Medulla oblongata (tissue), 1 donor: ENCODE measurements around the gene LBHD2.

Source experiments
- DNase-seq: peaks from one replicate; pipeline ENCODE4 v3.0.0-alpha.2; 2015; ENCODE audit errors: extremely low spot score

LBHD2 gene

DNA sequence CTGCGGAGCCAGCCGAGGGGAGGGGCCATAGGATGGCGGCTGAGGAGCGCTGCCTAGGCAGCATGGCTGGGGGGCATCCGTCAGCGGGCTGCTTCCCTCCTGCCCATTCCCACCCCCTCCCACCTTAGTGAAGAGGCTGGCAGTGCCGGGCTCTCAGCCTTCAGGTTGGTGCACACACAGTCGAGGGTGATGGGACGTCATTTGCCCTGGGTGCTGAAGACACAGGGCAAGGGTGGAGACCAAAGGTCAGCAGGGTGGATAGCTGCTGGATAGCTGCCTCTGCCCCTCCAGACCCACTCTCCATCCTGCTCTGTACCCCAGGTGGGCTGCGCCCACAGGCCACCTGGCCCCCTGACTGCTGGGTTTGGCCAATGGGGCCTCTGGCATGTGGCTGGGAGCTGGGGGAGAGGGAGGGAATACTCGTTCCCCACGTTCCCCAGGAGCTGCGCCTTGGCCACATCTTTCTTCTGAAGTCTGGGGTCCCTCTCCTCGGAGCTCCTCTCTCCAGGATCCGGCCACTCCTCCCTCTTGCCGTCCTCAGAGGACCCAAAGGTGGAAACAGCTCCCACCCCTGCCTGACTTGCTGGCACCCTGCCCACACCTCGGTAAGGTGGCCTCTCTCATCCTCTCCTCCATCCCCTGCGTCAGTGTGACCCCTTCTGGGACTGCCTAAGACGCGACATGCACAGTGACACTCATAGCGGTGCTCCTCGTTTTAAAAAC, 15.5 kb upstream of the LBHD2 start:
- no peak for DNase-seq

DNA sequence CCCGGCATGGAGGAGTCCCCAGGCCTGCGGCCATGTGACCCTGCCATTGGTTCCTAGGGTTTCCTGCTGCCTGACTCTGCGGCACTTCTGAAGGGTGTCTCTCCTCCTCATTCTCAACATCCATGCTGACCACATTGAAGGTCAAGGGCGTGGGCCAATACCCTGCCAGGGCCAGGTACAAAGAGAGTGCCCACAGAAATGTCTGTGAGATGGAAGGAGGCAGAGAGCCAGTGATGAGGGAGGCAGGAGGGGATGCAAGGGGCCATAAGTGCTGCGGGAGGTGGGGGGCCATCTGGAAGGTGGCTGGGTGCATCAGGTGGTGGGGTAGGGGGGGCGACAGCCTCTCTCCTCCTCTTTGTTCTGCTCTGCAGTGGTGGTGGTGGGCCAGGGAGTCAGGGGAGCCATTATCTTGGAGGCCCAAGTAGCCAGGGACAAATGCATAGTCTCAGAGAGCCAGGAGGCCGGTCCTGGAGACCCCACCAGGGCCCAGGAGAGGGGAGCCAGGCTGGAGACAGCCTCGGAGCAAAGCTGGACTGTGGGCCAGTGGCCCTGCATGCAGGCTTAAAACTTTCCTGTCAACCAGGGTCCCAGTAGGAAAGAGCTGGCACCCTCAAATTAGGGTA, 13.6 kb upstream of the LBHD2 start:
- no peak for DNase-seq

DNA sequence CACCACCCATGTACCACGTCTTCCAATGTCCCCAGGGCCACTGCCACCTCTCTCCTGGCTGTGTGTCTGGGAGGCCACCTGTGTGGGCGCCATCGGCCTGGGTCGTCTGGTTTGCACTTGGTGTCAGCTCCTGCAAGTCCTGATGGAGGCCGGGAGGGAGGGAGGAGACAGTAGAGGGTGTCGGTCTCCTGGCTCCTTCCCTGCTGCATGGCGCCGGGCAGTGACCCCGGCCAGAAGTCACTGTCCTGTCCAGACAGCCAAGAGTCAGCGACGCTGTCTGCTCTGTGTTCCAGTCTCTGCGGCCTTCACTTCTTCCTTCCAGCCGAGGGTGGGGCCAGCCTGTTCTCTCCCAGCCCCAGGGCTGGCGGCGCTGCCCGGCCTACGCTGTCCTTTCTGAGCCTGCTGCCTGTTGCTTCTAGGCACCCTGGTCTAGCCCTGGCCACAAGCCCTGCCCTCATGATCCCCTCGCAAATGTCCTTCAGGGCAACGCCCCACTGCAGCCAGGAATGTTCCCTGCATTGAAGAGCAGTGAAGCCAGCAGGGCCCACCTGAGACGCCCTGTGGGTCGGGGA, 13.0 kb upstream of the LBHD2 start:
- DNase-seq, result no peak

DNA sequence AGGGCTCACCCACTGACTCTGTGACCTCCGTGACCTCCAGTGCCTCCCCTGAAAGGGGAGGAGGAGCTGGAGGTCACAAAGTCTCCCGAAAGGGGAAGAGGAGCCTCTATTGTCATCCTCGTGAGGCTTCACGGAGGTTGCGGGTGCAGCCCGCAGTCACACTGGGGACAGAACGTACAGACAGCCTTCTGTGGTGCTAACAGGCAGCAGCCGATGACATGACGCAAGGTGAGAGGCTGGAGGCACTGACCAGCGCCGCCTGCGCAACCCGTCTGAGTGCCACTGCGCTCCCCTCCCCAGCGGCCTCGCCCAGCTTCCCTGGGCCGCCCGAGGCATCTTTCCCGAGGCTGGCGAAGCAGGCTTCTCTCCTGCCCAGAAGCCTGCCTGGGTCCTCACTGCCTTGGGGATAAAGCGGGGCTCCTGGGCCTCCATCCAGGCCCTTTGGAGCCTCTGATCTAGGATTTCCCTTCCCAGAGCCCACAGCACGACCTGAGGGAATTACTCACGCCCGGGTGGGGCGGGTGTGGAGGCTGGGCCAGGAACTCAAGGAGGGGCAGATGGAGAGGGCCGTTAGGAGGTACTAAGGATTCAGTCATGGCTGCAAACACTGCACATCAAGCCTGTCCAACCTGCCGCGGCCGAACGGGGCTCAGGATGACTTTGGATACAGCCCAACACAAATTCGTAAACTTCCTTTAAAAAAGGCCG, 12.3 kb upstream of the LBHD2 start:
- DNase-seq, result no peak

DNA sequence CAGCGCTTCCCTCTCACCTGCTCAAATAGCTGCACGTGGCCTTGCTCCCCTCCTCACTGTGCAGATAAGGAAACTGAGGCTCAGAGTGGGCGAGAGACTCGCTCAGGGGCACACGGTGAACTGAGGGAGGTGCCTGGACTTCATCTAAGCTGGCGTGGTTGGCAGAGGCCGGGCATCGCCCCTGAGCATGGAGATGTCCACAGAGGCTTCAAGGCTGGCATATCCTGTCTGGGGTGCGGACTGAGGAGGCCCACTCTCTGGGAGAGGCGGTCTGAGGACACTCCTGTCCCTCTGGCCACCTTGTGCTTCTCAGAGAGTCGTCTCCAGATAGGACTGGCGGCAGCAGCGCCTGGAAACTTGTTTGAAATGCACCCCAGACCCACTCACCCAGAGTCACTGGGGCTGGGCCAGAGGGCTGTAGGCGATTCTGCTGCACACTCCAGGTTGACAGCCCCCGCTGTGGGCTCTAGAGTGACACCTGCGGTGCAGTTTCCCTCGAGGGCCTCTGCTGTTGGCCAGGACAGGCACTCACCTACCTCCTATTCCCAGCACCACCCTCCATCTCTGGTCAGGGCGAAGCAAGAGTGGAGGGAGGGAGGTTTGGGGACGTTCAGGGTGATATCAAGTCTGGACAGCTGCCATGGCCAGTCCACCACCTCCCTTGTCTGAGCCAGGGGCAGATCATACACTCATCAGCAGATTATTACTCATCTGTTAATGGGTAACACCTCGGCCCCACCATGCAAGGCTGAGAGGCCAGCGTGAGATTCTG, 11.2 kb upstream of the LBHD2 start:
- no peak for DNase-seq

DNA sequence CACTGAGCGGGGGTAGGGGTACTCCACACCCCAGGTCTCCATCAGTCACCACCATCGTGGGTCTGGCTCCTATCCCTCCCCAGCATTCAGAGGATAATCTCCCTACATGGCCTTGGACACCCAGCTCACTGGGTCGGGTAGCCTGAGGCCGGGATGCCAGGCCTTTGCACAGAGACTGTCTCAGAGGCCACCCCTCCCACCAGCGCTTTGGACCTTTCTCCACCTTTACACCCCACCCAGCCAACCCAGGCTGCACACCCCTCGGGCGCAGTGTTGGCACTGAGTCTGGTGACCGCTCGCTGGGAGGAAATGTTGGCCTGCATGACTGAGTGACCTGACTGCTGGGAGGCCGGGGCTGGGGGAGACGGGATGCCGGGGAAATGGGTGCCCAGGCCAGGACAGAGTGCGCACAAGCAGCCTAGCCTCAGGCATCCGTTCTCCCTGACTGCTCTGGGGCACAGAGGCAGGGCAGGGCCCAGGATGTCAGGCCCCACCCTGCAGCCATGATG, 10.6 kb upstream of the LBHD2 start:
- no peak for DNase-seq

DNA sequence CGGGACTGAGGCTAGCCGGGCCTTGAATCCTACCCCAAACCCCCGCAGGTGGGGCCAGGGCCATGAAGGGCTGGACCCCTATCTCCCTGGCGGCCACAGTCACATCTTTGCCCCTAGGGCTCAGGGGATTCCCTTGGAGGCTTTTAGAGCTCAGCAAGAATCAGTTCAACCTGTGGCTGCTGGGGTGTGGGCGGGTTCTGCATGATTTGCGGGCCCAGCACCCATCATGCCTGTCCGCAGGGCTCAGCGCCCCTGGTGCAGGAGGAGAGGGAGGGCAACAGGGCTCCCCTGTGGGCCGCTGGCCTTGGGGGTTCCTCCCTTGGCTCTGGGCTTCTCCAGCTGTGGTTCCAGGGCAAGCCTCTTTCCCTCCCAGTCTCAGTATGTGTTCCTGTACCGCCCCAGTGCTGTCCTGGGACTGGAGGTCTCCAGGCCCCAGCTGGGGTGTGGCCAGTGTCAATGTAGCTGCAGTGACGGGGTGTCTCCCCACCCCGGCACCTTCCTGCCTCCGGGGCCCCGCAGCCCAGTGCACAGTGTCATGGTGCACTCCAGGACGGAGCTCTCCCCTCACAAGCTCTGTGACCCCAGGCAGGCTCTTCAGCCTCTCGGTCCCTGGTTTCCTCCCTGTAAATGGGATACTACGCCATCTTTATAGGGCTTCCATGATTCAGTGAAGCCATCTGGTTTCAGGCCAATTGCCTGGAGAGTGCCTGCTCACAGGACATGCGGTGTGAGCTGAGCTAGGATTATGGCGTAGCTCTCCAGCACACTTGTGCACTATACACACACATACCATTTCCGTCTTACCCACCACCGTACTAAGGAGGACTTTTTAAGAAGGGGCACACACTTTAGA, 9.9 kb upstream of the LBHD2 start:
- no peak for DNase-seq

DNA sequence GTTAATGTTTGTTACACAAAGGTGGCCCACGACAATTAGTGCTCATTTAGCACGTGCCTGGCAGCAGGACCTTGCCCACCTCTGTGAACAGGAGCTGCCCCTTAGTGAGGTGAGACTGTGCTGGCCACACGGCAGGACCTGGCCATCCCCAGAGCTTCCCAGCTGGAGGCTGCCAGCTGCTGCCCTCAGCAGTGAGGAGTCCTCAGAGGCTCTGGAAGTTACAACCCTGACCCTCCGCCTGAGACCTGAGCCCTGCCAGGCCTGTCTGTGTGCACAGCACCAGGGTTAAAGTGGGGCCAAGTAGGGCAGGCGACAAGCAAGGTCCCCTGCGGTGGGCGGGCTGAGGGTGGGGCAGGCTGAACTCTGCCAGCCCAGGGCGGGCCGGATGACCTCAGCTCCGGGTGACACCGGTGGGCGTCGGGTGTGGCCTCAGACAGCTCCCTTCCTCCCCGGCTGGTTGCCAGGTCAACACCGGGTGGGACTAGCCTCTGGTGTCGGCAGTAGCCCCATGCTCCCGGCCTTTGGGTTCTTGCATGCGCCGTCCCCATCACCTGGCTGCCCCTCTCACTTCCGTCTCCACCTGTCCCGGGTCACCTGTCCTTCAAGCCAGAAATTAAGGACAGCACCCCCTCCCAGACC, 9.2 kb upstream of the LBHD2 start:
- no peak for DNase-seq

DNA sequence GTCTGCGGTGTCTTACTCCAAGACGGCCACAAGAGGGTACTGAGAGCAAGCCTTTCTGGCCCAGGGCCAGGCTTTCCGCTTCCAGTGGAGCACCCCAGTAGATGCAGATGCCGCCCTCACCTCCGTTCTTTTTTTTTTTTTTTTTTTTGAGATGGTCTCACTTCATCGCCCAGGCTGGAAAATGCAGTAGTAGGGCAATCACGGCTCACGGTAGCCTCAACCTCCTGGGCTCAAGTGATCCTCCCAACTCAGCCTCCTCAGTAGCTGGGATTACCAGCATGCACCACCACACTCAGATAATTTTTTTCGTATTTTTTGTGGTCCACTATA, 5.6 kb upstream of the LBHD2 start:
- DNase-seq, result peak; percentile 88

DNA sequence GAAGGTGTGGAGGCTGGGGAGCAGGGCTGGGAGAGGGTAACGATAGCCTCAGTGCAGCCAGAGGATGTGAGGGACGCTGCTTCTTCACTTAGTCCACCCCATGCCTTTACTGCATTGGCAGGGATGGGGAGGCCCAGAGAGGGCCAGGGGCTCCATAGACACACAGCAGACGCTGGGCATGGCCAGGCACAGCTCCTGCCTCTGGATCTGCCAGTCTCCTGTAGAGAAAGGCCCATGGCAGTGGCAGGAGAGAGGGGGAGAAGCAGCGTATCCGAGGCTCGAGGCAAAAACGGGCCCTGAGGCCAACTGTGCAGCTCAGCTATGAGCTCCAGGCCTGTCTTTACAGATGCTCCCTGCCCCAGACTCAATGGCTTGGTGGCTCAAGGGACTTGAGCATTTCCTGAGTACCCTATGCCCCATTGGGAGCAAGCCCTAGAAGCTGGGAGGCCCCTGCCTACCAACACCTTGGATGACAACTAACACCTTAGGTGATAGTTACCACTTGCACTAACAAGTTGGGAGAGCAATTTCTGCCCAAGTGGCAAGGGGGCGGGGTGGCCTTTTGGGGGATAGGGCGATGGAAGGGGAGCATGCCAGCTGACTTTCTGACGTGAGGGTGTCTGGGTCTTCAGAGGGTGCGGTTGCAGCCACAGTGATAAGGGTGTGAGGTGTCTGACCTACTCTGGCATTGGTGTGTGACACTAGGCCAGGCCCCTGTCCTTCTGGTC, 5.0 kb upstream of the LBHD2 start:
- DNase-seq, result no peak

DNA sequence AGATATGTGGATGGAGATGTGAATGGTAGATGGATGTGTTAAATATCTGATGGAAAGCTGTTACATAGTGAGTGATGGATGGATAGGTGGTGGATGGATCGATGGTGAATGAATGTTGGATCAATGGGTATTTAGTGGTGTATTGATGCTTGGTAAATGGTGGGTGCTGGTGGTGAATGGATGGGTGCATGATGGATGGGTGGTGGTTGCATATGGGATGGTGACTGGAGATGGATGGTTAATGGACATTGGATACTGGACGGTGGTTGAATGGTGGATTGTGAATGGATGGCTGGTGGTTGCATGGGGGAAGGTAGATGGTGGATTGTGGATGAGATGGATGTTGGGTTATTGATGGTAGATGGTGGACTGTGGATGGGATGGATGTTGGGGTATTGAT, 2.1 kb upstream of the LBHD2 start:
- no peak for DNase-seq

DNA sequence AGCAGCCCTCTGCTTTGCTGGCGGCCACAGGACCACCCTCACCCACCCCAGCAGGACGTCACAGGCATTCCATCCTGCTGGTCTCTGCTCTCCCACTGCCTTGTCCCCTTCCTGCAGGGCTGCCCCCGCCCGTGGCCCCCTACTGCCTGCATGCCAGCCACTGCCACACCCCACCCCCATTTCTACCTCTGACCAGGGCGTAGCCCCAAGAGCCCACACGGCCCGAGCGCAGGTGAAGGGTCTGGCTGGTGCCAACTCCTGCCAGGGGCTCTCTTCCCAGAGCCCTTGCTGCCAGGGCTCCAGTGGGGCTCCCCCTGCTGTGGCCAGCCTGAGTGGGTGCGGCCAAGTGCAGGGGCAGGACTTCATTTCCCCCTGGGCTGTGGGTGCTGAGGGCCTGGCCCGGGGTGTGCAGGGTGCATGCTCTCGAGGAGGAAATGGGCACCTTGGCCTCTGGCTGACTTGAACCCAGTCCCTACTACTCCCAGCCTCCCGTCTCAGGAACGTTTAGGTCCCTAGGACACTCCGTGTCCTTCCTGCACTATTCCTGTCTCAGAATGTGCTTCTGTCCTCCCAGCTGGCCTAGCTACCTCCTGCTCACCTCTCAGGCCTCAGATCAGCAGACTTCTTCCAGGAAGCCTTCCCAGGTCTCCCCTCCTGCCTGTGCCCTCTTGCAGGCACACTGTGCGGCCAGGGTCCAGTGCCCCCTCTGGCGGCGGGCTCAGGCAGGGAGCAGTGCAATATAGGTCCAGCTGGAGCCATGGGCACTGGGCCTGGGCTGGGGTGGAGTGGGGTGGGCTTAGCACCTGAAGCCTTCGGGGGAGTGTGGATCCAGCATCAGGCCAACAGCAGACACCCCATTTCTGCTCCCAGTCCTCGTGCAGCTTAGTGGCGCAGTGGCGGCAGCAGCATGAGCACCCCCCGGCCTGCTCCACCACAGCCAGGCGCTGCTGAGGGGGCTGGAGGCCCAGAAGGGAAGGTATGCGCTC, 1.4 kb downstream of the LBHD2 start:
- no peak for DNase-seq

DNA sequence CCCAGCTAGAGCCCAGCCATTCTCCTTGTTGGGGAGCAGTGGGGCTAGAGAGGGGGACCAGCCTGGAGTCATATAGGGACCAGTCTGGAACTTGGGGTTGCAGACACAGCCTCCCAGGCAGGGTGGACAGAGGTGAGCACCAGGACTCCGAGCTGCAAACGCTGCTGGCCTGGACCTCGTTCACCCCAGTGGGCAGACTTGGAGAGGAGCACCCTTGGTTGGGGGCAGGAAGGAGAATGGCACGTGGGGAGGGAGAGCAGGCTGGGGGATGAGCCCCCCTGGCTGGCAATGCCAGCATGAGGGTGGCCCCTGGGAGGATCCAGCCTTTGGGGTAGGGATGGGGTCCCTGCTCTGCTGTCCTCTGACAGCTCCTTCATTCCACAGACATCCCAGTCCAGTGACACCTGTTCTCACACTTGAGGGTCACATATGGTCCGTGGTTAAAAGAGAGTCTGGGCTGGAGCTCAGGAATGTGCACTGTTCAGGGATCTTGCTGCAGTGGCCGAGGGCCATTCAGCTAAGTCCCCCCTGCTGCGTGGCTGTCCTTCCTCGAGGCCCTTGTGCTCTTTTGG, 2.8 kb downstream of the LBHD2 start:
- no peak for DNase-seq

DNA sequence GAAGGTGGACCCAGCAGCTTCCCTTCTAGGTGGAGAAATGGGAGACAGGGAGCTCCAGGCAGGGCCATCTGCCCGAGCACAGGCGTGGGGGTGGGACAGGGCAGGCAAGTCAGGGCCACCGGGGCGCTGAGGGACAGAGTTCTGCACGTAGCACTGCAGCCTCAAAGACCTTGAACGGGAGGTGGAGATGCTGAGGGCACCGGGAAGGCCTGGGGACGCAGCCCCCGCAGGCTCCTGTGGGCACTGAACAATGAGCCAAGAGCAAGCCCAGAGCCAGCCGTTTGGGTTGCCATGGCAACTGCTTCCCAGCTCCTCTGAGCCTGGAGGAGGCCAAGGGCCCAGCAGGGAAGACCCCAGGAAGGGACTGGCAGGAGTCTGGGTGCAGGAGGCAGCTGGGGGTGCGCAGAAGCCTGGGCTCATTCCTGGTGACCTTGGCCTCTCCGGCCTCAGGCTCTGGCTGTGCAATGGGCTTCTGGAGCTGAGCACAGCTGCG, 3.4 kb downstream of the LBHD2 start:
- no peak for DNase-seq

DNA sequence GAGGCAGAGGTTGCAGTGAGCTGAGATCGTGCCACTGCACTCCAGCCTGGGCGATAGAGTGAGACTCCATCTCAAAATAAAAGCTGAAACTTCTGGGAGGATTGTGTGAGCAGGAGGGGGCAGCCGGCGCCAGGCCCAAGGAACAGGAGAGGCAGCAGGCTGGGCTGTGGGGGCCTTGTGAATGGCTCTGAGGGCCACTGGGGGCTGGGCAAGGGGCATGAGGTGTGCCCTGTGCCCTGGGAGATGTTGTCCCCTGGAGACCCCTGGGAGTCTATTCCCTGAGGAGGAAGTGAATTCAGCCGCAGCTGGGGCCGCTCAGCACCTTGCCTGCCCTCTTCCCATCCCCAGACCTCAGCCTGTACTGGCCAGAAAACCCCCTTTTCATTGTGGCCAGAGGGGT, 4.9 kb downstream of the LBHD2 start:
- no peak for DNase-seq

DNA sequence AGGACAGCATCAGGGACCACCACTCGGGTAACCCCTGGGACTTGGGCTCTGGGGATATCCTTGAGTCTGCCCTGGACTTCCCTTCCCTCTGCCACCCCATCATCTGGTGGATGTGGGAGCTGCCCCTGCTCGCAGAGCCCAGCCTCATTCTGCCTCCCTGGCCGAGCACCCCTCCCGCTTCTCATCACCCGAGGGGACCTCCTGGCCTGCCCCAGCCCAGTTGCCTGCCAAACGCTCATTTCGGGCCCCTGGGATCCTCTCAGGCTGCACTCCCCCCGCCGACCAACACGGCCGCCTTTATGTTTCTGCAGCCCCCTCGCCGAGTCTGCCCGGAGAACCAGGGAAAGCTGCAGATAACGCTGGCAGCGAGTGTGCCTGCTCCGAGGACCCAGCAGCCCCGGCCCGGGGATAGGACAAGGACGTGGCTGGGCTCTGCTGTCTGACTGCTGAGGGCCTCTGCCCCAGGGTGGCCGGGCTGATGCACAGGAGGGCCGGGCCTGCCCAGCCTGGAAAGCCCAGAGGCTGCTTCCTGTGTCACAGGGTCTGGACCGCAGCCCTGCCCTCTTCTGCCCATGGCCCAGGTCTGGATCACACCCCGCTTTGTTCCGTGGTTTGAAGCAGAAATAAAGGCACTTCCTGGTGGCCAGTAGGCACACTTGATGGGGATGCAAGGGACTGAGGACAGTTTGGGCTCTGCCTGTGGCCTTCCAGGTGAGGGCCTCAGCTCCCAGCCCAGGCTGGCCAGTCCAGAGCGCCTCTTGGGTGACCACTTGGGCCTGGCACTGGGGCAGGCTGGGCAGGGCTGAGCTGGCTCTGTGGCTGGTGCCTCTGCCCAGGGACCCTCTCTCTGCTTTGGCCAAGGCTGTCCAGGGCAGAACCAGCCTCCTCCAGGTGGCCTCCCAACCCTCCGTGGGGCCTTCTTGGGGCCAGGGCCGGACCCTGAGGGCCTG, 5.7 kb downstream of the LBHD2 start:
- DNase-seq, result no peak

DNA sequence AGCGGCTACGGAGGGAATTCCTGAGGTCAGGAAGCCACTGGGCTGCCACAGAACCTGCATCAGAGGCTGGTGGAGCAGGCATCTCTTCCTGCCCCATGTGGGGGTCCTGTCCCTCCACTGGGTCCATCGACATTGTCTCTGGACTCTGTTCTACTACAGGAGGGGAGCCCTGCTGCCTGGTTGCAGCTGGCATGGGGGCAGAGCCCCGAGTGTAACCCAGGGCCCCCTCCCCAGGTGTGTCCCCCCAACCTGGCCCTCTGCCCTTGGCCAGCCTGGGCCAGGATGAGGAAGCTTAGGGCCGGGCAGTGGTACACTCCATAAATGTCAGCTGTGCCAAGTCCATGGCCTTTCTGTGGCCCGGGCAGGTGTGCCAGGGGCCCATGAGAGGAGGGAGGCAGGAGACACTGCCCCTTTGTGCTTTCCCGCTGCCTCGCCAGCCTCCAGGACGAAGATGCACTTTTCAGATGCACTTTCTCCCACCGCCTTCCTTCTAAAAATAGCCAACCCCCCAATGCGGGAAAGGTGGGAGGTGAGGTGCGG, 6.5 kb downstream of the LBHD2 start:
- DNase-seq, result no peak
